Tibial artery (tissue), 4 donors: ENCODE measurements around the gene ACOT2.

Experiments used
- DNase-seq, 2 donors: peaks; one replicate each; pipeline ENCODE4 v3.0.0-alpha.2; 2019
- H3K27ac ChIP-seq, 2 donors: fragments of 200-600 bp; sonication (generic) in 1 of 2; 1 replicate in 1 of 2; 2 replicates in 1 of 2; pipeline ENCODE4 v1.5.1; 2018 to 2019; ENCODE audit warnings: mild to moderate bottlenecking in 1 of 2
- H3K27me3 ChIP-seq, 2 donors: fragments of 200-600 bp; sonication (generic) in 1 of 2; one replicate each; pipeline versions ENCODE4 v1.5.1 to v1.6.0; 2016 to 2019
- H3K36me3 ChIP-seq, 3 donors: fragments of 200-600 bp; sonication (generic) in 2 of 3; one replicate each; pipeline ENCODE4 v1.5.1; 2016 to 2019; ENCODE audit warnings: mild to moderate bottlenecking in 2 of 3
- H3K4me1 ChIP-seq, 4 donors: fragments of 200-600 bp; sonication (generic) in 2 of 4; 1 replicate in 3 of 4; 2 replicates in 1 of 4; pipeline ENCODE4 v1.5.1; 2016 to 2019
- H3K4me3 ChIP-seq, 2 donors: fragments of 200-600 bp; sonication (generic) in 1 of 2; 1 replicate in 1 of 2; 2 replicates in 1 of 2; pipeline ENCODE4 v1.5.1; 2018 to 2019; ENCODE audit warnings: mild to moderate bottlenecking in 2 of 2
- H3K9me3 ChIP-seq, 3 donors: fragments of 200-600 bp; sonication (generic) in 1 of 3; one replicate each; pipeline ENCODE4 v1.5.1; 2016 to 2019
- intact Hi-C: fragments of 100-400 bp; cut with DNase I; formaldehyde crosslinking; loops from one replicate; pipeline ENCODE4 v1.15.0; 2023; ENCODE audit warnings: low total_unique reads
- TF ChIP-seq, protein P1 (sequence below), 2 experiments: fragments of 200-600 bp in 1 of 2; fragments of 450-650 bp in 1 of 2; IDR thresholded peaks; one replicate each; pipeline ENCODE4 v1.5.1; 2017 to 2019; ENCODE audit warnings: antibody characterized with exemption in 2 of 2, mild to moderate bottlenecking in 1 of 2, moderate library complexity in 1 of 2

Gene ACOT2

DNA sequence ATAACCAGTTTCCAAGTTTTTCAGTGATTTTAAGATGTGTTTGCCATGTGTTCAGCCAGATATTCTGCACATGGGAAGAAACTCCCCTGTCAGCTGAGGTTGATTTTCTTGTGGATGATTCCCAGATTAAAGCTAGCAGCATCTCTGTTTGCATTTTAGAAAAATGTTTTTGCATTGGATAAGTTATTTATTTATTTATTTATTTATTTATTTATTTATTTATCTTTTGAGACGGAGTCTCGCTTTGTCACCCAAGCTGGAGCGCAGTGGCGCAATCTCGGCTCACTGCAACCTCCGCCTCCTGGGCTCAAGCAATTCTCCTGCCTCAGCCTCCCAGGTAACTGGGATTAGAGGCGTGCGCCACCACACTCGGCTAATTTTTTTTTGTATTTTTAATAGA is 25.5 kb downstream of the ACOT2 start:
- Histone ChIP-seq H3K36me3 (no peaks in the 10 kb centered on the region), H3K27ac (no peak overlapping the region), H3K4me1 (peaks cover 0 to 12% (median 7%) of the 10 kb centered on the region in 4 donors), H3K4me3 (no peak overlapping the region), H3K9me3 (no peaks in the 10 kb centered on the region), H3K27me3 (no peaks in the 10 kb centered on the region)
- no peak for DNase-seq
- intact Hi-C loops, result no loop called here
- TF ChIP-seq, protein P1, sequence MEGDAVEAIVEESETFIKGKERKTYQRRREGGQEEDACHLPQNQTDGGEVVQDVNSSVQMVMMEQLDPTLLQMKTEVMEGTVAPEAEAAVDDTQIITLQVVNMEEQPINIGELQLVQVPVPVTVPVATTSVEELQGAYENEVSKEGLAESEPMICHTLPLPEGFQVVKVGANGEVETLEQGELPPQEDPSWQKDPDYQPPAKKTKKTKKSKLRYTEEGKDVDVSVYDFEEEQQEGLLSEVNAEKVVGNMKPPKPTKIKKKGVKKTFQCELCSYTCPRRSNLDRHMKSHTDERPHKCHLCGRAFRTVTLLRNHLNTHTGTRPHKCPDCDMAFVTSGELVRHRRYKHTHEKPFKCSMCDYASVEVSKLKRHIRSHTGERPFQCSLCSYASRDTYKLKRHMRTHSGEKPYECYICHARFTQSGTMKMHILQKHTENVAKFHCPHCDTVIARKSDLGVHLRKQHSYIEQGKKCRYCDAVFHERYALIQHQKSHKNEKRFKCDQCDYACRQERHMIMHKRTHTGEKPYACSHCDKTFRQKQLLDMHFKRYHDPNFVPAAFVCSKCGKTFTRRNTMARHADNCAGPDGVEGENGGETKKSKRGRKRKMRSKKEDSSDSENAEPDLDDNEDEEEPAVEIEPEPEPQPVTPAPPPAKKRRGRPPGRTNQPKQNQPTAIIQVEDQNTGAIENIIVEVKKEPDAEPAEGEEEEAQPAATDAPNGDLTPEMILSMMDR (IDR thresholded peaks at IDR 0.05), result no peak

DNA sequence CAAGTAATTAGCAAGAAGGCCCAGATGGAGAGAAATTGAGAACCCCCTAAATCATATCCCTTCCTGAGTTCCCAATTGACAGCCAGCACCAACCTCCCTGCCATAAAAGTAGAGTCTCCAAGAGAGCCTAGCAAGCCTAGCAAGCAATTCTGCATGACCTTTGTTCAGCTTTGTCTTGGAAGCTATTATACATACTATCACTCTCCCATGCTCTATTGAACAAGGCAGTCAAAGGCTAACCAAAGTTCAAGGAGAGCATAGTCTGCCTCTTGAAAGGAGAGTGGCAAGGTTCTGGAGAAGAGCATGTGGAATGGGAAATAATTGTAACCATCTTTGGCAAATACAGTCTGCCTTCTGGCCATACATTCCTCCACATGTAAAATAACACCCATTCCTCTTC is 30.5 kb downstream of the ACOT2 start:
- intact Hi-C loops, result no loop called here

DNA sequence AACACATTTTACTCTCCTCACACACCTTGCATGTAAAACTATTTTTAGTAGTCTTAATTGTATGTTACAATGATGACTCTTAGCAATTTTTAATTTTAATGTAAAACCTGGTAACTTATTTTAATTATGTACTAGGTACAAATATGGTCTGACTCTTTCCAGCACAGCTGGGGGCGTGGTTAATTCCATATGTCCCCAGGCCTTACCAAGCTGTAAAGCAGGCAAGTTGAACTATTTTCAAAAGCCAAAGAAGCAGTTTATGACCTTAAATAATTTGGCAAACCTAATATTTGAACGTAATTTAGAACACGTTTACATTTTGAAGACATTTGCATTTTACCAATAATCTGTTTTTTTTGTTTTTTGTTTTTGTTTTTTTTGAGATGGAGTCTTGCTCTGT is 34.0 kb downstream of the ACOT2 start:
- DNase-seq, result no peak
- Histone ChIP-seq H3K4me3 (no peak overlapping the region), H3K27me3 (no peaks in the 10 kb centered on the region), H3K36me3 (no peaks in the 10 kb centered on the region), H3K4me1 (no peaks in the 10 kb centered on the region), H3K9me3 (no peaks in the 10 kb centered on the region), H3K27ac (no peak overlapping the region)
- TF ChIP-seq, protein P1 (IDR thresholded peaks at IDR 0.05), result no peak
- intact Hi-C loops, result no loop called here

More for the DNA sequence above, 30.5 kb downstream of the ACOT2 start:
- Histone ChIP-seq H3K9me3 (no peaks in the 10 kb centered on the region), H3K4me1 (no peaks in the 10 kb centered on the region), H3K36me3 (no peaks in the 10 kb centered on the region), H3K27ac (no peak overlapping the region), H3K27me3 (no peaks in the 10 kb centered on the region), H3K4me3 (no peak overlapping the region)
- no peak for DNase-seq
- TF ChIP-seq, protein P1 (IDR thresholded peaks at IDR 0.05), result no peak

DNA sequence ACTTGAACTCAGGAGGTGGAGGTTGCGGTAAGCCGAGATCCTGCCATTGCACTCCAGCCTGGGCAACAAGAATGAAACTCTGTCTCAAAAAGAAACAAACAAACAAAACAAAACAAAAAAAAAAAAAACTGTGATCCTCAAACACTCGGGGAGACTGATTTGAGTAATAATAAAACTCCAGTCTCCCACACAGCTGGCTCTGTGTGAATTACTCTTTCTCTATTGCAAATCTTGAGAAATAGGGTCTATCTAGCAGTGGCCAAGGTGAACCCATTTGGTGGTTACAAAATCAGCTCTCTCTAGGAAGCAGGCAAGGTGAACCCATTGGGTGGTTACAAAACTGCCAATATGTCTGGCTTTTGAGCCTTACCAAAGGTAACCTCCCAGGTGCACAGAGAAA is 37.3 kb downstream of the ACOT2 start:
- no peaks in the 10 kb centered on the region for H3K4me1 ChIP-seq
- no peak overlapping the region for H3K27ac ChIP-seq
- H3K36me3 ChIP-seq, result no peaks in the 10 kb centered on the region
- H3K9me3 ChIP-seq, result no peaks in the 10 kb centered on the region
- intact Hi-C loops, result no loop called here
- TF ChIP-seq, protein P1 (IDR thresholded peaks at IDR 0.05), result no peak
- H3K27me3 ChIP-seq, result no peaks in the 10 kb centered on the region
- no peak overlapping the region for H3K4me3 ChIP-seq
- no peak for DNase-seq

DNA sequence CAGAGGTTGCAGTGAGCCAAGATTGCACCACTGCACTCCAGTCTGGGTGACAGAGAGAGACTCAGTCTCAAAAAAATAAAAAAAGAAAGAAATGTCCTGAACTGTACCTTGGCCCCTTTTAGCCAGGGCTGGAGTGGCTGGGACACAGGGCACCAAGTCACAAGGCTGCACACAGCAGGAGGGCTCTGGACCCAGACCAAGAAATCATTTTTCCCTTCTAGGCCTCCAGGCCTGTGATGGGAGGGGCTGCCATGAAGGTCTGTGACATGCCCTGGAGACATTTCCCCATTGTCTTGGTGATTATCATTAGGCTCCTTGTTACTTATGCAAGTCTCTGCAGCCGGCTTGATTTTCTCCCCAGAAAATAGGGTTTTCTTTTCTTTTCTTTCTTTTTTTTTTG is 38.2 kb downstream of the ACOT2 start:
- no peak overlapping the region for H3K4me3 ChIP-seq
- TF ChIP-seq, protein P1 (IDR thresholded peaks at IDR 0.05), result no peak
- DNase-seq, result no peak
- H3K9me3 ChIP-seq, result no peaks in the 10 kb centered on the region
- intact Hi-C loops, result no loop called here
- peaks cover 0 to 5% (median 2%) of the 10 kb centered on the region in 4 donors for H3K4me1 ChIP-seq
- H3K36me3 ChIP-seq, result no peaks in the 10 kb centered on the region
- H3K27me3 ChIP-seq, result no peaks in the 10 kb centered on the region
- no peak overlapping the region for H3K27ac ChIP-seq

DNA sequence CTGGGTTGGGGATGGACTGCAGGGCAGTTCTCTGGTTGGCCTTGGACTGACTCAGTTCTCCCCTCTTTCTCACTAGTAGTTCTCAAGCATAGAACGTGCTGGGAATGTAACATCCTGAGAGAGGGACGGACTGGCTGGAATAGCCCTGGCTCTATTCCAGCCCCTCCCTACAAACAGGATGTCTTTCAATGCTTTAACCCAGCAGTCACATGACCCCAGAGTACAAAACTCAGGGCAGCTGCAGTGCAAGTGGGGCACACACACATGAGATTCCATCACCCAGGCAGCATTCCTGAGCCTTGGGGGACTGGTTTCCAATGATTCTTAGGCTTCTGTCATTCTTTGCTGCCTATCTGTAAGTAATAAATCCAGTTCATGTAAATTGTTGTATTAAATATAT is 41.7 kb downstream of the ACOT2 start:
- Histone ChIP-seq H3K27ac (no peak overlapping the region), H3K4me1 (peaks cover 0 to 17% (median 4%) of the 10 kb centered on the region in 4 donors), H3K36me3 (no peaks in the 10 kb centered on the region), H3K9me3 (no peaks in the 10 kb centered on the region), H3K27me3 (no peaks in the 10 kb centered on the region), H3K4me3 (no peak overlapping the region)
- intact Hi-C loops, result no loop called here
- TF ChIP-seq, protein P1 (IDR thresholded peaks at IDR 0.05), result no peak
- no peak for DNase-seq
